ENCODE measurements around the gene RFFL. TPM values are rescaled to one million over a fixed set of nuclear protein-coding genes. Genes with fewer than 3 reads are reported as not detected.

Gene RFFL
- total RNA-seq, 1 experiment from 2014 or later, result 40.3 TPM

GRCh38 chr17:35051183-35051578 lies 12.3 kb downstream of the RFFL start (continued):
- TF ChIP-seq EZH2phosphoT487 (IDR thresholded peaks at IDR 0.05; ENCODE audit: borderline replicate concordance), result no peak
- no peak for TF ChIP-seq EZH2 (IDR thresholded peaks at IDR 0.05)
- TF ChIP-seq YY1 (IDR thresholded peaks at IDR 0.05; ENCODE audit: extremely low read depth, insufficient replicate concordance, low read depth, low read length), result no peak
- no peak for TF ChIP-seq ZNF274 (IDR thresholded peaks at IDR 0.05; ENCODE audit: low read depth, low read length)
- no peak for TF ChIP-seq SRF (IDR thresholded peaks at IDR 0.05; ENCODE audit: low read depth)

GRCh38 chr17:35050170-35050569 lies 13.3 kb downstream of the RFFL start:
- no peak overlapping the region for H3K4me2 ChIP-seq (ENCODE audit: low read length)
- CTCF ChIA-PET, result no interaction called here
- no peaks in the 10 kb centered on the region for H3K9me3 ChIP-seq (ENCODE audit: control insufficient read depth in 1 of 2, insufficient read depth in 1 of 2, low read depth in 1 of 2, low read length in 2 of 2)
- POLR2A ChIA-PET, result no interaction called here
- H3K4me3 ChIP-seq (replicated peaks in 1 of 2; ENCODE audit: low read depth in 1 of 2, low read length in 2 of 2), result no peak overlapping the region
- H3K27ac ChIP-seq (ENCODE audit: low read depth, low read length), result no peak overlapping the region
- intact Hi-C loops (cut with micrococcal nuclease), result no loop called here
- H3K36me3 ChIP-seq (ENCODE audit: control insufficient read depth in 1 of 2, insufficient read depth in 2 of 2, low read length in 2 of 2), result no peaks in the 10 kb centered on the region
- H3K9me2 ChIP-seq (ENCODE audit: insufficient read depth), result no peaks in the 10 kb centered on the region
- RAD21 ChIA-PET (ENCODE audit: low non-redundant PET in 1 of 2, low total read pairs in 2 of 2, uncharacterized antibody in 2 of 2, unreplicated experiment in 2 of 2), result no interaction called here
- H3K4me1 ChIP-seq (ENCODE audit: control insufficient read depth in 1 of 2, insufficient read depth in 2 of 2, low read length in 2 of 2), result peaks cover 0 to 11% of the 10 kb centered on the region in 2 experiments; a peak in 1 of 4 replicates
- TF ChIP-seq CEBPB (IDR thresholded peaks at IDR 0.05; ENCODE audit: low read depth) (no peak), MAX (IDR thresholded peaks at IDR 0.05) (no peak), ZNF274 (IDR thresholded peaks at IDR 0.05; ENCODE audit: low read depth, low read length) (no peak), EZH2phosphoT487 (IDR thresholded peaks at IDR 0.05; ENCODE audit: borderline replicate concordance) (no peak), SP1 (IDR thresholded peaks at IDR 0.05; ENCODE audit: low read depth) (no peak), ZBTB33 (IDR thresholded peaks at IDR 0.05; ENCODE audit: extremely low read depth, insufficient replicate concordance, low read length) (no peak), YY1 (IDR thresholded peaks at IDR 0.05; ENCODE audit: extremely low read depth, insufficient replicate concordance, low read depth, low read length) (no peak), RAD21 (IDR thresholded peaks at IDR 0.05; ENCODE audit: low read depth) (no peak), POLR2A (IDR thresholded peaks at IDR 0.05; ENCODE audit: borderline replicate concordance, extremely low read depth, insufficient read depth, insufficient read length) (no peak), SIN3A (IDR thresholded peaks at IDR 0.05; ENCODE audit: low read depth) (no peak), FOSL1 (IDR thresholded peaks at IDR 0.05; ENCODE audit: low read depth) (no peak), CBX3 (IDR thresholded peaks at IDR 0.05; ENCODE audit: low read depth) (no peak), ZFX (IDR thresholded peaks at IDR 0.05) (no peak), TCF7L2 (IDR thresholded peaks at IDR 0.05; ENCODE audit: borderline replicate concordance, extremely low read depth, insufficient read depth, insufficient read length) (no peak), JUND (IDR thresholded peaks at IDR 0.05) (no peak), SRF (IDR thresholded peaks at IDR 0.05; ENCODE audit: low read depth) (no peak), EZH2 (IDR thresholded peaks at IDR 0.05) (no peak)
- TF ChIP-seq, protein P1, sequence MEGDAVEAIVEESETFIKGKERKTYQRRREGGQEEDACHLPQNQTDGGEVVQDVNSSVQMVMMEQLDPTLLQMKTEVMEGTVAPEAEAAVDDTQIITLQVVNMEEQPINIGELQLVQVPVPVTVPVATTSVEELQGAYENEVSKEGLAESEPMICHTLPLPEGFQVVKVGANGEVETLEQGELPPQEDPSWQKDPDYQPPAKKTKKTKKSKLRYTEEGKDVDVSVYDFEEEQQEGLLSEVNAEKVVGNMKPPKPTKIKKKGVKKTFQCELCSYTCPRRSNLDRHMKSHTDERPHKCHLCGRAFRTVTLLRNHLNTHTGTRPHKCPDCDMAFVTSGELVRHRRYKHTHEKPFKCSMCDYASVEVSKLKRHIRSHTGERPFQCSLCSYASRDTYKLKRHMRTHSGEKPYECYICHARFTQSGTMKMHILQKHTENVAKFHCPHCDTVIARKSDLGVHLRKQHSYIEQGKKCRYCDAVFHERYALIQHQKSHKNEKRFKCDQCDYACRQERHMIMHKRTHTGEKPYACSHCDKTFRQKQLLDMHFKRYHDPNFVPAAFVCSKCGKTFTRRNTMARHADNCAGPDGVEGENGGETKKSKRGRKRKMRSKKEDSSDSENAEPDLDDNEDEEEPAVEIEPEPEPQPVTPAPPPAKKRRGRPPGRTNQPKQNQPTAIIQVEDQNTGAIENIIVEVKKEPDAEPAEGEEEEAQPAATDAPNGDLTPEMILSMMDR (IDR thresholded peaks at IDR 0.05 in 2 of 3, conservative IDR thresholded peaks at IDR 0.05 in 1 of 3; ENCODE audit: borderline replicate concordance in 1 of 3, insufficient read depth in 1 of 3, low read depth in 2 of 3, low read length in 2 of 3), result no peak
- TF ChIP-seq, protein P2, sequence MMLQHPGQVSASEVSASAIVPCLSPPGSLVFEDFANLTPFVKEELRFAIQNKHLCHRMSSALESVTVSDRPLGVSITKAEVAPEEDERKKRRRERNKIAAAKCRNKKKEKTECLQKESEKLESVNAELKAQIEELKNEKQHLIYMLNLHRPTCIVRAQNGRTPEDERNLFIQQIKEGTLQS (IDR thresholded peaks at IDR 0.05), result no peak
- H4K20me1 ChIP-seq (ENCODE audit: insufficient read depth), result no peaks in the 10 kb centered on the region
- H3K27me3 ChIP-seq (ENCODE audit: insufficient read depth, low read length), result no peaks in the 10 kb centered on the region
- BruUV-seq (replicated peaks), result no TSS peak
- ATAC-seq (no peak), DNase-seq (ENCODE audit: low read depth, low spot score) (no peak)
- H2AFZ ChIP-seq (ENCODE audit: low read depth, low read length, poor library complexity, severe bottlenecking), result no peak overlapping the region
- H3K9ac ChIP-seq (ENCODE audit: low read length), result no peak overlapping the region
- H3K79me2 ChIP-seq (ENCODE audit: insufficient read depth, low read length), result peaks cover 20% of the 10 kb centered on the region

All from HCT116 (cell line).